DMS114 treated with DMSO at 0.1 percent for 48 hours (cell line): Measurements from ENCODE around the gene MSI2.

Source experiments
- DNase-seq: peaks from one replicate; lab custom pipeline; 2025; ENCODE audit not compliant: unreplicated experiment; lab: John Stamatoyannopoulos, UW

MSI2 gene

GRCh38 chr17:57269052-57269451, 12.7 kb downstream of the MSI2 start:
- no peak for DNase-seq

DNA sequence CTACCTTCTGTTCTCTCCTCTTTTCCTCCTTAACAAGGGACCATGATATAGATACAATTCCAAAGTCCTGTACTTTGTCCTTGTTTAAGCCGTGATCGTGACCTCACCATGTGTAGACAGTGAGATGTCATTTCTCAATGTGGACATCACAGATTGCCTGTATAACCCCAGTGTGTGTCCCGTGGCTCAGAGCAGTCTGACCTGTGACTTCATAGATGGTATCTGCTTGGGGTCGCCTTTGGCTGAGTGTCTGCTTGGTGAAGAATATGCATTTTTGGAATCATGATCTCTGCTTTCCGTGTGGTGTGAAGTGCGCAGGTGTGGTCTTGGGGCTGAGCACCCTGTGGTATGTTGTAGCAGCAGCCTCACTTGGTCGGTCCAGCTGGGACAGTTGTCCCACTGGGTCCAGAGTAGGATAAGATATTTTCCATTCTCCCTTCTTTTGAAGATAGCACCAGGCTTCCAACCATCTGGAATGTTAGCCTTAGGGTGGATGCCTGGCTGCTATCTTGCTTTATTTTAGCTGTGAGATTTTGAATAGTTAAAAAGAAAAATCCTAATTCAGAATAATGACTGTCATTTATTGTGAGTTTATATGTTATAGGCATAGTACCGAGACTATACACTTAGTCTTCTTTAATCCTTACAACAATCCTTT, 13.4 kb downstream of the MSI2 start:
- DNase-seq, result no peak

- no peak for DNase-seq
Measured at GRCh38 chr17:57270801-57271245, 14.5 kb downstream of the MSI2 start.

- DNase-seq, result no peak
Measured at GRCh38 chr17:57271821-57272220, 15.5 kb downstream of the MSI2 start.

DNA sequence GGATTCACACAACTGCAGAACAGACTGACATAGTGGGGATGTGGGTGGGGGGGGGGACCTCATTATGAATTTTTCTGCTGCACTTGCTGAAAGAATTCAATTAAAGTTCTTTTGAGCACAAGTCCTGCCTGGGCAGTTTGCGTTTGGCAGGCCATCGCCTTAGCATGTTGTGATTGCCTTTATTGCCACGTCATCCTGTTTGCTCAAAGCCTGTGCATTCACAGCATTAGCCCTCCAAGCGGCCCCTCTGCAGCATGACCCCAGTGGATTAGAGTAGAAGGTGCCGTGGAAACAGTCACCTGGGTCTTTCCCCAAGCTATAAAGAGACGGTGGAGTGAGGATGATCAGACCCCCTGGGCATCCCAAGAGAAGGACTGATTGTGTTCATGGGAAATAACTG, 17.2 kb downstream of the MSI2 start:
- no peak for DNase-seq

DNA sequence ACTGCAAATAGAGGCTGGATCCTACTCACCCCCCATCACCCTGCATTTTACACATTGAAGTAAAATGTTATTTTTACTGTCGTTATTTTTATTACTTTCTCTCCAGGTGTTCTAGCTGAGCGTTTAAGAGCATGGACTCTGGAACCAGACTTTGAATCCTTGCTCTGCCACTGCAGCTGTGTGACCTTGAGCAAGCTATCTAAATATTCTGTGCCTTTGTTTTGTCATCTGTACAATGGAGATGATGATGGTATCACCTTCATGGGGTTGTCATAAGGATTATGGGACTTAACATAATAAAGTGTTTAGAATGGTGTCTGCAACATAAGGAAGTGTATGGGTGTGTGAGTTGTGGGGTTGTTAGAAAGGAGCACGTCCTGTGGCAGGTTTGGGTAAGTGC, 17.8 kb downstream of the MSI2 start:
- DNase-seq, result no peak

GRCh38 chr17:57275071-57275764, 18.9 kb downstream of the MSI2 start:
- no peak for DNase-seq

- no peak for DNase-seq
Measured at GRCh38 chr17:57276621-57277020, 20.3 kb downstream of the MSI2 start.

DNA sequence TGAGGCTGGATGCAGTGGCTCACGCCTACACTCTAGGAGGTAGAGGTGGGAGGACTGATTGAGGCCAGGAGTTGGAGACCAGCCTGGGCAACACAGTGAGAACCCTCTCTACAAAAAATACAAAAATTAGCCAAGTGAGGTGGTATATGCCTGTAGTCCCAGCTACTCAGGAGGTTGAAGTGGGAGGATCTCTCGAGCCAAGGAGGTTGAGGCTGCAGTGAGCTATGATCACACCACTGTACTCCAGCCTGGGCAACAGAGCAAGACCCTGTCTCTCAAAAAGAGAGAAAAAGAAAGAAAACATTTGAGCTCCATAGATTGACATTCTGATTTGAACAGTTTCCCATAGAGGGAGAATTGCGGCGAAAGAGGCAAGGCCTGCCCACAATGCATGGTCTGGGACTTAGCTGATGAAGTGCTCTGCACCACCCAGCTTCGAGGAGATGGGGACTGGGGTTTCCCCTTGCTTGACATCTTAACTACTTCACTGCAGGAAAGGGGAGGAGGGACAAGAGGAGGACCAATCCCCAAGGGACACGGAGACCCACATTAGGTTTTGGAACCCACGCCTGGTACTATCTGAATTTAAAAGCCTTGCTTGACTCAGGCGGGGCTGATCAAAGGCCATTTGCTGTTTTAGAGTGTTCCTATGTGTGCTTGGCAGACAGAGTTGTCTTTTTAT, 21.7 kb downstream of the MSI2 start:
- DNase-seq, result no peak

GRCh38 chr17:57278740-57279387, 22.5 kb downstream of the MSI2 start:
- DNase-seq, result no peak

- DNase-seq, result no peak
Measured at GRCh38 chr17:57279432-57279831, 23.1 kb downstream of the MSI2 start.

GRCh38 chr17:57281887-57282286, 25.6 kb downstream of the MSI2 start:
- no peak for DNase-seq

DNA sequence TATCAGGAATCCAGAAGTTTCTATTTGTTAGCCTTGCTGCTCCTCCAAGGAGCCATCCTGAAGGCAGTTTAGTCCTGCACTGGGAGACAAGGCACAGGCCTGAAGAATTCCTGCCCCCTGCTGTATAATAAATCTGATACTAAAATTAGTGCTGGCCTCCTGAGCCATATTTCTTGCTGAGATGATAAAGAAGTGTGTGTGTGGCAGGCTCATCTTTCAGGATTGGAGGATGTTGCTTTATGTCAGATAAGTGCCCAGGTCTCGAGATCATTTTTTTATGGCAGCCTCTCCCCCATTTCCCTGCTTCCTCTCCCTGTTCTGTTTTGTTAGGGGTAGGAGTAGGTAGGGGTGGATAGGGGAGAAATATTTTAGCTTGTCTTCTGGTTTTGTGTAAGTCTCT, 26.0 kb downstream of the MSI2 start:
- no peak for DNase-seq

DNA sequence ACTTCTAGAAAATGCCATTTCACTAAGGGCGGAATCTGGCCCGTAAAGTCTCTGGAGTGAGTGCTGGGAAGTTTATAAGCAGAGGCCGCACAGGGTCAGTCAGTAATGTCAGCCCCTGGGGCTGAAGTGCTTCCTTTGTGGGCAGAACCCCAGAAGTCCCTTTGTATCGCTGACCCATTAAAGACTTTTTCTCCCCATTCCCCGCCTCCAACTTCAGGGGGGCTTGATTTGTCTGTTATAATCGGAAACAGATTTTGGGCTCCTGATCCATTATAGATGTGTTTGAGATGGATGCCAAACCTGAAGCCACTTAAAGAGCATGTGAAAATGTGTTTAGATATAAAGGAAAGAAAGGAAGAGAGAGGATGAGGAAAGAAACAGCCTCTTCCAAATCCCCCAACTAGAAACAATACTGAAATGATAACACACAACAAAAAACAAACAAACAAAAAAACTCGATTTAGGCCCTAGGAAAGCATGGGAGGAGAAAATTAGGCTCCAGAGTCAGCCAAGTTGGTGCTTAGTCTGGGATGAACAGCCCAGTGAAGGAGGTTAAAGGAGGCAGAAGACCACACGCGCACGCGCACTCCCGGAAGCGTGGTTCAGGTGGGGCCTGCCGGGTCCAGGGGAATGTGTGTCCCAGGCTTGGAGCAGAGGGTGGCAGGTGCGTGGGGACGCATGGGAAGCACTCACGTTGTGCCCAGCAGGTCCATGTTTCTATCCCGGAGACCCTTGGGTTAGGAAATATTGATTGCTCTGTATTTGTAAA, 27.1 kb downstream of the MSI2 start:
- DNase-seq, result no peak

DNA sequence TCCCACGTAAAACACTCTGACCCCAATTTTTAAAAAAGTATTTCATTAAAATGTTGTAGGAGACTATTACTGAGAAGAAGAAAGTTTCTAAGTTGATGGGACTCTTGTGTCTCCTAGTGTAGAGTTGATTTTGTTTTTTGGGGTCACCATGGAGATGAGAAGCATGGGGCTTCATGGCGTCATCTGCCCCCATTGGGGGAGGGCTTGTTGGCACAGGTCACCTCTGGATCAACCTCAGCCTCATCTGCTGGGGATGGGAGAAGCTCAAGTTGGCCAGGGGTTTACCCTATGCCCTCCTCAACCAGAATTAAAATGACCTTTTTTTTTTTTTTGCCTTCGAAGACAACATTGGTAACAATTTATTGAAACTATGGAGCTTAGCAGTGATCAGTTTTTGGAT, 28.3 kb downstream of the MSI2 start:
- DNase-seq, result no peak

DNA sequence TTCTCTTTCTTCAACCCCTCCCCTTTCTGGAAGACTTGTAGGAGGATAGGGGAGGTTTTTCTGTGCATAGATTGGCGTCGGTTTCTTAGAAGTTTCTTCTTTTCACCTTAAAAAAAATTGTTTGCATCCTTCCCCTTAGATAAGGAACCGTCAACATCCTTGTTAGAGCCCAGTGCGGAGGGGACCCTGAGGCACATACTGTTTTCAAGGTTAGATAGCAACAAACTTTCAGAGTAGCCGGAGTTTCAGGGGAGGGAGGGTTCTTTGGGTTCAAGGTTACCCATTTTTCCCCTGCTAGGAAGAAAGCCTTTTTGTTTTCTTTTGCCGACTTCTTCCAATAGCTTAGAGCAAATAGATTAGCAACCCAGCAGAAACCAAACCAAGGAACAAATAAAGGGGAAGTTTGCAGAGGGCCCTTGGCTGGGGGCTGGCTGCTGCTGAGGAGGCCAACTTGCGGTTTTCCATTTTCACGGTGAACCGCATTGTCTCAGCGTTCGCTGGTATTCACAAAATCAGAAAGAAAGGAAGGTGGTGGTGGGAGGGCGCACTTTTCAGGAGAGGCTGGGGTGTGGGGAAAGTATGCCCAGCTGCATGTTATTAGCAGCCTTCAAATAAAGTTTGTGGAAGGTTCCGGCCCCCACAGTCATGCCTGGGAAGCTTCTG, 28.8 kb downstream of the MSI2 start:
- no peak for DNase-seq

- DNase-seq, result no peak
Measured at GRCh38 chr17:57285701-57286100, 29.4 kb downstream of the MSI2 start.

DNA sequence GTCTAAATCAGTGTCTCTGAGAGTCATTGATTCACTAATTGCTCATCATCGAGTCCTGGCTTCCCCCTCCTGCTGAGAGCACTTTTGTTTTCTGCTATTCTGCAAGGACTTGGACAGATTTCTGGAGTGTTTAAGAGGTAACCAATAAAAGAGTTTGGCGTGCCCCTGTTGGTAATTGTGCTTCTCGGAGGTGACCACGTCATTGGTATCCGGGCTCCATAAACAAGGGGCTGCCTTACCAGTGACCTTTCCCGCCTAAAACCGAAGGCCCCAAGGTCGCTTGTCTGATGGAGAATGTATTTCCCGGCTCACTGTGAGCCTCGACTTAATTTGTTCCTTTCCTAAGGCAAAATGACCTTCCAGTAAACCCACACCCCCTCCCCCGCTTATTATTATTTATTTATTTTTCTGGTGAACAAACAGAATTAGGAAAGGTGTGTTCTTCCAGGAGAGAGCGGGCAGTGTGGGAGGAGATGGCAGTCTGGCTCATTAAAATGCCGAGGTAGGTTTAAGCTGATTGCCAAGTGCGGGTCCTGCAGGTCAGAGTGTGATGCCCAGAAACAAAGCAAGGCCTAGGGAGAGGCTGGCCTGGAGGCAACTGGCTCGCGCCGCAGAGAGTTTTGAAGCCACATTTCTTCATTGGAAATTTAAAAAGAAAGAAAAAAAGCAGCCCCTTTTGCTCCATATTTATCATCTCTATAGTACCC, 30.2 kb downstream of the MSI2 start:
- DNase-seq, result no peak

GRCh38 chr17:57288040-57288772, 31.9 kb downstream of the MSI2 start:
- DNase-seq, result no peak
